ENCODE data around the gene CDC20B. TPM values are rescaled to one million over a fixed set of nuclear protein-coding genes. Genes with fewer than 3 reads are reported as not detected.
"Not testable (repeated sequence)": the region's sequence is repeated elsewhere in the genome, so short reads cannot be mapped to it uniquely, and the experiment has no call there.

CDC20B gene
- total and polyA plus RNA-seq, 5 donors from 2014 or later, result not detected

- DNase-seq, result peak in 2 of 3 donors; percentile 63 to 89
- peaks cover 9% of the 10 kb centered on the region for H3K36me3 Mint-ChIP-seq
- Histone ChIP-seq H3K27ac (ENCODE audit: insufficient read depth, low read length, poor library complexity, severe bottlenecking) (peak overlapping the region; percentile 51), H3K27me3 (ENCODE audit: control insufficient read depth, insufficient read depth, low read length) (no peaks in the 10 kb centered on the region), H3K36me3 (ENCODE audit: control insufficient read depth, insufficient read depth, low read length) (no peaks in the 10 kb centered on the region), H3K4me1 (ENCODE audit: control insufficient read depth, insufficient read depth, low read length, poor library complexity, severe bottlenecking) (peaks cover 51% of the 10 kb centered on the region), H3K4me3 (ENCODE audit: low read depth, low read length) (peak overlapping the region; percentile 59), H3K9me3 (ENCODE audit: control insufficient read depth in 2 of 2, low read length in 2 of 2) (no peaks in the 10 kb centered on the region)
- H3K4me3 Mint-ChIP-seq, result peak overlapping the region; percentile 26 to 74 (median 64)
- peaks cover 0 to 27% (median 6%) of the 10 kb centered on the region in 7 donors for H3K9me3 Mint-ChIP-seq
- peak overlapping the region; percentile 86 to 97 (median 93) for H3K27ac Mint-ChIP-seq
- peak; percentile 59 to 60 for ATAC-seq (ENCODE audit: low read depth in 2 of 2)
- no peaks in the 10 kb centered on the region for H3K27me3 Mint-ChIP-seq
- peaks cover 14 to 93% (median 62%) of the 10 kb centered on the region in 4 donors for H3K4me1 Mint-ChIP-seq
Measured at GRCh38 chr5:55096861-55097260, 76.1 kb downstream of the CDC20B start.

- Histone ChIP-seq H3K27me3 (ENCODE audit: control insufficient read depth, insufficient read depth, low read length) (no peaks in the 10 kb centered on the region), H3K9me3 (ENCODE audit: control insufficient read depth in 2 of 2, low read length in 2 of 2) (no peaks in the 10 kb centered on the region), H3K27ac (ENCODE audit: insufficient read depth, low read length, poor library complexity, severe bottlenecking) (peak overlapping the region; percentile 51), H3K4me3 (ENCODE audit: low read depth, low read length) (peak overlapping the region; percentile 59), H3K4me1 (ENCODE audit: control insufficient read depth, insufficient read depth, low read length, poor library complexity, severe bottlenecking) (peaks cover 44% of the 10 kb centered on the region), H3K36me3 (ENCODE audit: control insufficient read depth, insufficient read depth, low read length) (no peaks in the 10 kb centered on the region)
- peaks cover 14 to 89% (median 59%) of the 10 kb centered on the region in 4 donors for H3K4me1 Mint-ChIP-seq
- ATAC-seq (ENCODE audit: low read depth in 2 of 2), result peak; percentile 53 to 55
- DNase-seq, result peak in 2 of 3 donors; percentile 24 to 71
- peaks cover 0 to 28% (median 6%) of the 10 kb centered on the region in 7 donors for H3K9me3 Mint-ChIP-seq
- no peaks in the 10 kb centered on the region for H3K27me3 Mint-ChIP-seq
- H3K36me3 Mint-ChIP-seq, result peaks cover 9% of the 10 kb centered on the region
- H3K27ac Mint-ChIP-seq, result peak overlapping the region; percentile 86 to 97 (median 93)
- peak overlapping the region in 3 of 4 donors; percentile 26 to 74 (median 48) for H3K4me3 Mint-ChIP-seq
Measured at GRCh38 chr5:55096182-55096581, 76.8 kb downstream of the CDC20B start.

- not testable (repeated sequence) for DNase-seq; ATAC-seq (ENCODE audit: low read depth in 2 of 2)
Measured at GRCh38 chr5:55091011-55091410, 82.0 kb downstream of the CDC20B start.

GRCh38 chr5:55089301-55089700 is 83.7 kb downstream of the CDC20B start:
- not testable (repeated sequence) for ATAC-seq (ENCODE audit: low read depth in 2 of 2); H3K4me3 Mint-ChIP-seq; H3K27ac Mint-ChIP-seq; H3K4me3 ChIP-seq (ENCODE audit: low read depth, low read length); H3K4me1 ChIP-seq (ENCODE audit: control insufficient read depth, insufficient read depth, low read length, poor library complexity, severe bottlenecking); H3K27me3 ChIP-seq (ENCODE audit: control insufficient read depth, insufficient read depth, low read length); H3K9me3 ChIP-seq (ENCODE audit: control insufficient read depth in 2 of 2, low read length in 2 of 2); H3K36me3 Mint-ChIP-seq; H3K27me3 Mint-ChIP-seq; H3K27ac ChIP-seq (ENCODE audit: insufficient read depth, low read length, poor library complexity, severe bottlenecking); DNase-seq; H3K36me3 ChIP-seq (ENCODE audit: control insufficient read depth, insufficient read depth, low read length); H3K9me3 Mint-ChIP-seq
- H3K4me1 Mint-ChIP-seq, result peaks cover 0 to 26% (median 12%) of the 10 kb centered on the region in 4 donors

More at GRCh38 chr5:55091011-55091410, 82.0 kb downstream of the CDC20B start:
- not testable (repeated sequence) for H3K27me3 Mint-ChIP-seq; H3K27me3 ChIP-seq (ENCODE audit: control insufficient read depth, insufficient read depth, low read length); H3K36me3 ChIP-seq (ENCODE audit: control insufficient read depth, insufficient read depth, low read length); H3K27ac ChIP-seq (ENCODE audit: insufficient read depth, low read length, poor library complexity, severe bottlenecking); H3K27ac Mint-ChIP-seq; H3K36me3 Mint-ChIP-seq; H3K4me3 Mint-ChIP-seq; H3K9me3 ChIP-seq (ENCODE audit: control insufficient read depth in 2 of 2, low read length in 2 of 2); H3K9me3 Mint-ChIP-seq; H3K4me3 ChIP-seq (ENCODE audit: low read depth, low read length)
- peaks cover 24% of the 10 kb centered on the region for H3K4me1 ChIP-seq (ENCODE audit: control insufficient read depth, insufficient read depth, low read length, poor library complexity, severe bottlenecking)
- peaks cover 1 to 43% (median 24%) of the 10 kb centered on the region in 4 donors for H3K4me1 Mint-ChIP-seq

- Mint-ChIP-seq H3K9me3 (peaks cover 1 to 15% (median 6%) of the 10 kb centered on the region in 7 donors), H3K36me3 (peaks cover 8% of the 10 kb centered on the region), H3K27me3 (no peaks in the 10 kb centered on the region), H3K4me1 (peaks cover 0 to 5% (median 2%) of the 10 kb centered on the region in 4 donors), H3K27ac (no peak overlapping the region), H3K4me3 (no peak overlapping the region)
- H3K4me1 ChIP-seq (ENCODE audit: control insufficient read depth, insufficient read depth, low read length, poor library complexity, severe bottlenecking), result no peaks in the 10 kb centered on the region
- no peaks in the 10 kb centered on the region for H3K9me3 ChIP-seq (ENCODE audit: control insufficient read depth in 2 of 2, low read length in 2 of 2)
- ATAC-seq (ENCODE audit: low read depth in 2 of 2) (no peak), DNase-seq (no peak)
- no peak overlapping the region for H3K27ac ChIP-seq (ENCODE audit: insufficient read depth, low read length, poor library complexity, severe bottlenecking)
- H3K36me3 ChIP-seq (ENCODE audit: control insufficient read depth, insufficient read depth, low read length), result no peaks in the 10 kb centered on the region
- H3K4me3 ChIP-seq (ENCODE audit: low read depth, low read length), result no peak overlapping the region
- H3K27me3 ChIP-seq (ENCODE audit: control insufficient read depth, insufficient read depth, low read length), result no peaks in the 10 kb centered on the region
Measured at GRCh38 chr5:55081541-55081940, 91.4 kb downstream of the CDC20B start.

GRCh38 chr5:55073211-55073610 is 99.8 kb downstream of the CDC20B start:
- no peaks in the 10 kb centered on the region for H3K36me3 Mint-ChIP-seq
- H3K4me3 ChIP-seq (ENCODE audit: low read depth, low read length), result peak overlapping the region; percentile 34
- ATAC-seq (ENCODE audit: low read depth in 2 of 2), result no peak

GRCh38 chr5:55072666-55073065 is 100.3 kb downstream of the CDC20B start:
- ATAC-seq (ENCODE audit: low read depth in 2 of 2) (peak; percentile 91 to 92), DNase-seq (peak in 2 of 3 donors; percentile 35 to 80)
- Histone ChIP-seq H3K27me3 (ENCODE audit: control insufficient read depth, insufficient read depth, low read length) (no peaks in the 10 kb centered on the region), H3K36me3 (ENCODE audit: control insufficient read depth, insufficient read depth, low read length) (no peaks in the 10 kb centered on the region), H3K4me3 (ENCODE audit: low read depth, low read length) (peak overlapping the region; percentile 34), H3K4me1 (ENCODE audit: control insufficient read depth, insufficient read depth, low read length, poor library complexity, severe bottlenecking) (peaks cover 18% of the 10 kb centered on the region), H3K9me3 (ENCODE audit: control insufficient read depth in 2 of 2, low read length in 2 of 2) (no peaks in the 10 kb centered on the region), H3K27ac (ENCODE audit: insufficient read depth, low read length, poor library complexity, severe bottlenecking) (no peak overlapping the region)
- Mint-ChIP-seq H3K27ac (peak overlapping the region; percentile 53 to 84 (median 72)), H3K4me3 (peak overlapping the region; percentile 18 to 65 (median 41)), H3K4me1 (peaks cover 13 to 41% (median 23%) of the 10 kb centered on the region in 4 donors), H3K36me3 (no peaks in the 10 kb centered on the region), H3K9me3 (peaks cover 0 to 4% (median 0%) of the 10 kb centered on the region in 7 donors), H3K27me3 (no peaks in the 10 kb centered on the region)

More at GRCh38 chr5:55073211-55073610, 99.8 kb downstream of the CDC20B start:
- Histone ChIP-seq H3K9me3 (ENCODE audit: control insufficient read depth in 2 of 2, low read length in 2 of 2) (no peaks in the 10 kb centered on the region), H3K27ac (ENCODE audit: insufficient read depth, low read length, poor library complexity, severe bottlenecking) (no peak overlapping the region), H3K27me3 (ENCODE audit: control insufficient read depth, insufficient read depth, low read length) (no peaks in the 10 kb centered on the region), H3K36me3 (ENCODE audit: control insufficient read depth, insufficient read depth, low read length) (no peaks in the 10 kb centered on the region), H3K4me1 (ENCODE audit: control insufficient read depth, insufficient read depth, low read length, poor library complexity, severe bottlenecking) (peaks cover 18% of the 10 kb centered on the region)
- Mint-ChIP-seq H3K27me3 (no peaks in the 10 kb centered on the region), H3K4me3 (peak overlapping the region in 3 of 4 donors; percentile 18 to 49 (median 33)), H3K9me3 (peaks cover 0 to 4% (median 0%) of the 10 kb centered on the region in 7 donors), H3K27ac (peak overlapping the region; percentile 53 to 84 (median 72)), H3K4me1 (peaks cover 13 to 41% (median 23%) of the 10 kb centered on the region in 4 donors)
- no peak for DNase-seq

GRCh38 chr5:55071413-55071812 is 101.6 kb downstream of the CDC20B start:
- Mint-ChIP-seq H3K36me3 (no peaks in the 10 kb centered on the region), H3K27me3 (no peaks in the 10 kb centered on the region), H3K4me1 (peaks cover 13 to 50% (median 23%) of the 10 kb centered on the region in 4 donors), H3K27ac (peak overlapping the region in 2 of 3 donors; percentile 2 to 57), H3K9me3 (peaks cover 0 to 3% (median 0%) of the 10 kb centered on the region in 7 donors), H3K4me3 (no peak overlapping the region)
- H3K9me3 ChIP-seq (ENCODE audit: control insufficient read depth in 2 of 2, low read length in 2 of 2), result no peaks in the 10 kb centered on the region
- no peak overlapping the region for H3K4me3 ChIP-seq (ENCODE audit: low read depth, low read length)
- H3K36me3 ChIP-seq (ENCODE audit: control insufficient read depth, insufficient read depth, low read length), result no peaks in the 10 kb centered on the region
- no peak overlapping the region for H3K27ac ChIP-seq (ENCODE audit: insufficient read depth, low read length, poor library complexity, severe bottlenecking)
- ATAC-seq (ENCODE audit: low read depth in 2 of 2) (no peak), DNase-seq (no peak)
- H3K27me3 ChIP-seq (ENCODE audit: control insufficient read depth, insufficient read depth, low read length), result no peaks in the 10 kb centered on the region
- peaks cover 18% of the 10 kb centered on the region for H3K4me1 ChIP-seq (ENCODE audit: control insufficient read depth, insufficient read depth, low read length, poor library complexity, severe bottlenecking)

Measured in CD4-positive, CD25-positive, alpha-beta regulatory T cell (primary cell).